ENCODE measurements around the gene FANCE. TPM values are rescaled to one million over a fixed set of nuclear protein-coding genes. Genes with fewer than 3 reads are reported as not detected.

The FANCE gene
- total and polyA plus RNA-seq, 9 of the 15 experiments (the other 6 are each of a cell fraction or from before 2014, with no cell fraction given) = 5.7 to 30.2 (median 17.0) TPM

DNA sequence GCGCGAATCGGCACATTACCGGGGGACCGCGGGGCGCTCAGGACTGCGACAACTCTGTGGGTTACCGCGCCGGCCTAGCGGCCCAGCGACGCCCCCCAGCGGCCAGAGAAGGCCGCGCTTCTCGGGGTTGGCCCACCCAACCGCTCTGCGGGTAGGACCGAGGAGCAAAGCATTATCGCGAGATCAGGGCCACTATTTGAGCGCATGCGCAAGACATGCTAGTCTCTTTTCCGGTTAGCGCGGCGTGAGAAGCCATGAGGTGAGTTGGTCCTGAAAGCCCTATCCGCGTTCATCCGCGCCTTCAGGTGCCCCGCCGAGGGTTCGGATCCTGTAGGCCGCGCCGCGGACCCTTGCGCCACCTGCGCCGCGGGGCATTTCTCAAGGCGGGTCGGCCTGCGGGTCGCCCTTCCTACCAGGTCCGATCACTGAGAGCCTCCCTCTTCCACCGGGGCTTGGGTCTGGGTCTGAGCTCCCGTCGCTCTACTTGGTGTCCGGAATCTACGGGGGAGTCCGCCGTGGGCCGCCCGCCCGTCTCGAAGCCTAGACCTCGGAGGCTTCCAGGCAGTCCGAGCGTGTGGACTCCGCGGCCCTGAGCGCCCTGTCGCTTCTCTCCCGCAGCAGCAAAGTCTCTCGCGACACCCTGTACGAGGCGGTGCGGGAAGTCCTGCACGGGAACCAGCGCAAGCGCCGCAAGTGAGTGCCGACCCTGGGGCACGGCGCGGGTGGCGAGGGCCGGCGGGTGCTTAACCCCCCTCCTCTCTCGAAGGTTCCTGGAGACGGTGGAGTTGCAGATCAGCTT, 16.2 kb downstream of the FANCE start, which contains the start of gene RPL10A (continued):
- TF ChIP-seq FOXK2 (conservative IDR thresholded peaks at IDR 0.05 in 1 of 2, IDR thresholded peaks at IDR 0.05 in 1 of 2; ENCODE audit: low read depth in 2 of 2) = no peak; a peak in 1 of 4 replicates
- TF ChIP-seq CCNT2 (IDR thresholded peaks at IDR 0.05; ENCODE audit: borderline replicate concordance, extremely low read depth, insufficient read length, low read depth, low read length) = peak; percentile 87
- no peak for TF ChIP-seq ZNF644 (tag; IDR thresholded peaks at IDR 0.05; ENCODE audit: low read depth)
- TF ChIP-seq CEBPZ (IDR thresholded peaks at IDR 0.05; ENCODE audit: borderline replicate concordance, low read depth, low read length) = no peak
- peak; percentile 92 for TF ChIP-seq SRSF1 (IDR thresholded peaks at IDR 0.05; ENCODE audit: low read depth, low read length)
- TF ChIP-seq, protein P1, sequence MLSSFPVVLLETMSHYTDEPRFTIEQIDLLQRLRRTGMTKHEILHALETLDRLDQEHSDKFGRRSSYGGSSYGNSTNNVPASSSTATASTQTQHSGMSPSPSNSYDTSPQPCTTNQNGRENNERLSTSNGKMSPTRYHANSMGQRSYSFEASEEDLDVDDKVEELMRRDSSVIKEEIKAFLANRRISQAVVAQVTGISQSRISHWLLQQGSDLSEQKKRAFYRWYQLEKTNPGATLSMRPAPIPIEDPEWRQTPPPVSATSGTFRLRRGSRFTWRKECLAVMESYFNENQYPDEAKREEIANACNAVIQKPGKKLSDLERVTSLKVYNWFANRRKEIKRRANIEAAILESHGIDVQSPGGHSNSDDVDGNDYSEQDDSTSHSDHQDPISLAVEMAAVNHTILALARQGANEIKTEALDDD (IDR thresholded peaks at IDR 0.05) = peak; percentile 81; the same call in 1 of the 2 replicates
- peak; percentile 62 for TF ChIP-seq ZBTB40 (IDR thresholded peaks at IDR 0.05)
- peak; percentile 53; the same call in 1 of the 2 replicates for TF ChIP-seq ZBTB40 (CRISPR knock-in tag; IDR thresholded peaks at IDR 0.05)
- no peak for TF ChIP-seq FOXA1 (IDR thresholded peaks at IDR 0.05; ENCODE audit: borderline replicate concordance)
- peak; percentile 91 for TF ChIP-seq ELF2 (CRISPR knock-in tag; IDR thresholded peaks at IDR 0.05)
- TF ChIP-seq PHF8 (IDR thresholded peaks at IDR 0.05; ENCODE audit: borderline replicate concordance, low read length) = peak; percentile 99
